Esophagus muscularis mucosa (tissue), 4 donors: Measurements from ENCODE around the gene DNAJC2. TPM values are rescaled to one million over a fixed set of nuclear protein-coding genes. Genes with fewer than 3 reads are reported as not detected.

Experiments
- DNase-seq: peaks from one replicate; pipeline ENCODE4 v3.0.0-alpha.2; 2017; ENCODE audit errors: extremely low spot score
- H3K27ac ChIP-seq, 4 donors: fragments of 200-600 bp; sonication (generic); replicated peaks in 1 of 4; 1 replicate in 3 of 4; 2 replicates in 1 of 4; pipeline ENCODE4 v1.5.1; 2016 to 2019; ENCODE audit warnings: mild to moderate bottlenecking in 1 of 4
- H3K27me3 ChIP-seq, 4 donors: fragments of 200-600 bp; sonication (generic); one replicate each; pipeline versions ENCODE4 v1.5.1 to v1.6.0; 2016 to 2019
- H3K36me3 ChIP-seq, 4 donors: fragments of 200-600 bp; sonication (generic); one replicate each; pipeline ENCODE4 v1.5.1; 2016 to 2019
- H3K4me1 ChIP-seq, 4 donors: fragments of 200-600 bp; sonication (generic); one replicate each; pipeline ENCODE4 v1.5.1; 2016 to 2019
- H3K4me3 ChIP-seq, 4 donors: fragments of 200-600 bp; sonication (generic); 1 replicate in 2 of 4; 2 replicates in 2 of 4; pipeline ENCODE4 v1.5.1; 2016 to 2019; ENCODE audit warnings: mild to moderate bottlenecking in 4 of 4, moderate library complexity in 1 of 4
- H3K9me3 ChIP-seq, 4 donors: fragments of 200-600 bp; sonication (generic); 1 replicate in 3 of 4; 2 replicates in 1 of 4; pipeline ENCODE4 v1.5.1; 2016 to 2019
- CTCF ChIP-seq, 3 experiments: fragments of 200-600 bp in 2 of 3; fragments of 450-650 bp in 1 of 3; sonication (generic) in 2 of 3; IDR thresholded peaks; one replicate each; pipeline ENCODE4 v1.5.1; 2017 to 2019; ENCODE audit warnings: antibody characterized with exemption in 3 of 3, mild to moderate bottlenecking in 2 of 3, moderate library complexity in 1 of 3
- EP300 ChIP-seq: sonication (generic); formaldehyde crosslinking; IDR thresholded peaks from one replicate; pipeline ENCODE4 v1.6.1; 2017; ENCODE audit warnings: antibody characterized with exemption
- POLR2A ChIP-seq: fragments of 450-650 bp; IDR thresholded peaks from one replicate; pipeline ENCODE4 v1.6.1; 2017; ENCODE audit warnings: antibody characterized with exemption, moderate library complexity, mild to moderate bottlenecking, low read depth
- POLR2AphosphoS5 ChIP-seq, 2 donors: sonication (generic); formaldehyde crosslinking; IDR thresholded peaks; one replicate each; pipeline ENCODE4 v1.6.1; 2017; ENCODE audit warnings: antibody characterized with exemption in 2 of 2
- WGBS: methylation state at CpG from one replicate; pipeline ENCODE4 v1.1.5; 2018; 5-methylcytosine and 5-hydroxymethylcytosine counted together
- intact Hi-C: fragments of 100-400 bp; cut with DNase I; formaldehyde crosslinking; loops from one replicate; pipeline ENCODE4 v1.15.1; 2023
- total RNA-seq, 4 donors: library from RNA; depleted of rRNA; stranded (reverse); fragments of >200 nt; gene quantifications; one replicate each; pipeline versions ENCODE4 v1.1.0 to v1.2.1, GENCODE V29; 2016

The DNAJC2 gene
- total RNA-seq, 4 donors from 2014 or later, result 10.1 to 15.9 (median 10.3) TPM

- Histone ChIP-seq H3K27me3 (no peaks in the 10 kb centered on the region), H3K4me3 (no peak overlapping the region), H3K4me1 (no peaks in the 10 kb centered on the region), H3K36me3 (peaks cover 54 to 94% (median 67%) of the 10 kb centered on the region in 4 donors), H3K27ac (no peak overlapping the region), H3K9me3 (no peaks in the 10 kb centered on the region)
- whole genome bisulfite sequencing, result 89% methylated on average over 8 of the region's 8 CpGs
- TF ChIP-seq CTCF (IDR thresholded peaks at IDR 0.05), result no peak
- TF ChIP-seq EP300, result no peak
- no peak for TF ChIP-seq POLR2A
- TF ChIP-seq POLR2AphosphoS5 (IDR thresholded peaks at IDR 0.05), result no peak
- intact Hi-C loops, result no loop called here
- no peak for DNase-seq
These were observed 18.8 kb downstream of the DNAJC2 start for GRCh38 chr7:103325744-103326143.

- TF ChIP-seq POLR2A (no peak), EP300 (no peak), POLR2AphosphoS5 (IDR thresholded peaks at IDR 0.05) (no peak)
- intact Hi-C loops, result no loop called here
These were observed 27.6 kb downstream of the DNAJC2 start for GRCh38 chr7:103317009-103317408.

DNA sequence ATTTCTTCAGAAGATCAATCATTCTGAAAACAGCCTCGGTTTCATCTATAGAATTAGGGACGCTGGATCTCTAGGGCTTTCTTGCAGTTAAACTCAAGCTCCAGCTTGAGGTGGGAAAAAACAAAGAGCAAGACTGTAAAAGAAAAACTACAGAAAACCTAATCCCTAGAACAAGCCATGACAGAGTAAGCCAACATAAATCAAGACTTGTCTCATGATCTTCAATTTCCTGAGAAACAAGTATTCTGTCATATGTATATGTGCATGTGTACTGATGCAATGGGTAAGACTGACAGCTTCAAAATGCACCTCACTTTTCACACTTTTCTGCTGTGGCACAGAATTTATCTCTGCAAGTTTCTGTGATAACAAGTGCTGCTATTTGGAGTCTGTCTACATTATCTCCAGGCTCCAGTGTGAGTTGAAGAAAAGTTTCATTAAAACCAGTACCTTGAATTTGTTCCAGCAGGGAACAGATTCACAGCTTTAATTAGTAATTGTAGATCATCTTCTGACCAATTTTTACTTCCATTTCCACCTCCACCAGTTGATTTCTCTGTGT, 28.1 kb downstream of the DNAJC2 start:
- Histone ChIP-seq H3K4me3 (no peak overlapping the region), H3K36me3 (peaks cover 82 to 100% (median 92%) of the 10 kb centered on the region in 4 donors), H3K4me1 (no peaks in the 10 kb centered on the region), H3K27ac (no peak overlapping the region), H3K9me3 (no peaks in the 10 kb centered on the region), H3K27me3 (no peaks in the 10 kb centered on the region)
- DNase-seq, result no peak
- 94% methylated on average over 2 of the region's 2 CpGs for WGBS
- intact Hi-C loops, result no loop called here
- TF ChIP-seq POLR2A, result no peak
- no peak for TF ChIP-seq EP300
- TF ChIP-seq CTCF (IDR thresholded peaks at IDR 0.05), result no peak
- no peak for TF ChIP-seq POLR2AphosphoS5 (IDR thresholded peaks at IDR 0.05)

More at GRCh38 chr7:103317009-103317408, 27.6 kb downstream of the DNAJC2 start:
- no peak for DNase-seq
- Histone ChIP-seq H3K4me1 (no peaks in the 10 kb centered on the region), H3K27me3 (no peaks in the 10 kb centered on the region), H3K9me3 (no peaks in the 10 kb centered on the region), H3K36me3 (peaks cover 81 to 100% (median 92%) of the 10 kb centered on the region in 4 donors), H3K27ac (no peak overlapping the region), H3K4me3 (no peak overlapping the region)

DNA sequence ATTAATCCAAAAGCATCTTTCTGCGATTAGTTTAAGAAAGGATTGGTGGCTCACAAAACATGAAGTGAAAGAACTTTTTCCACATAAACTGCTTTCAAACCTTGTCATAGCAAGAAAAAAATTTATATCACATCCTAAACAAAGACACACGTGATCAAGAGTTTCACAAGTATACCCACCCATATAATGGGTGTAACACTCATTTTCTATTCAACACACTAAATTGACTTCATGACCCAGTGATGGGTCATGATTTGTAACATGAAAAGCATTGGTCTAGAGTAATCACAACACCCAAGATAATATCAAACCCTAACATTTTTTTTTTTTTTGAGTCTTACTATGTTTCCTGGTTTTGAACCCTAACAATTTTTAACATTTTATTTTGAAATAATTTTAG, 29.7 kb downstream of the DNAJC2 start:
- Histone ChIP-seq H3K27me3 (no peaks in the 10 kb centered on the region), H3K4me3 (no peak overlapping the region), H3K27ac (no peak overlapping the region), H3K36me3 (peaks cover 81 to 100% (median 94%) of the 10 kb centered on the region in 4 donors), H3K9me3 (no peaks in the 10 kb centered on the region), H3K4me1 (no peaks in the 10 kb centered on the region)
- intact Hi-C loops, result no loop called here
- no peak for DNase-seq
- WGBS, result 80% methylated on average over 2 of the region's 2 CpGs
- TF ChIP-seq CTCF (IDR thresholded peaks at IDR 0.05), result no peak
- TF ChIP-seq POLR2A, result no peak
- no peak for TF ChIP-seq POLR2AphosphoS5 (IDR thresholded peaks at IDR 0.05)
- TF ChIP-seq EP300, result no peak

GRCh38 chr7:103307503-103308231, 36.9 kb downstream of the DNAJC2 start:
- no peak overlapping the region for H3K27ac ChIP-seq
- intact Hi-C loops, result no loop called here
- TF ChIP-seq EP300 (no peak), POLR2A (no peak), CTCF (IDR thresholded peaks at IDR 0.05) (no peak), POLR2AphosphoS5 (IDR thresholded peaks at IDR 0.05) (no peak)
- H3K27me3 ChIP-seq, result no peaks in the 10 kb centered on the region
- peaks cover 66 to 100% (median 98%) of the 10 kb centered on the region in 4 donors for H3K36me3 ChIP-seq
- no peak overlapping the region for H3K4me3 ChIP-seq
- 68% methylated on average over 3 of the region's 3 CpGs for WGBS
- no peaks in the 10 kb centered on the region for H3K9me3 ChIP-seq
- H3K4me1 ChIP-seq, result peaks cover 0 to 6% (median 0%) of the 10 kb centered on the region in 4 donors
- no peak for DNase-seq
